ENCODE data around the gene PBRM1. TPM values are rescaled to one million over a fixed set of nuclear protein-coding genes. Genes with fewer than 3 reads are reported as not detected.
"Not testable (repeated sequence)": the region's sequence is repeated elsewhere in the genome, so short reads cannot be mapped to it uniquely, and the experiment has no call there.

PBRM1 gene
- total RNA-seq, 4 donors from 2014 or later: 51.6 to 78.7 (median 74.0) TPM

- intact Hi-C loops (cut with DNase I; ENCODE audit: low total_unique reads): loop anchor here (10.0 kb wide), 1 partner anchor 225 kb away; the partner anchor contains the start of genes NISCH and TNNC1
- TF ChIP-seq, protein P1, sequence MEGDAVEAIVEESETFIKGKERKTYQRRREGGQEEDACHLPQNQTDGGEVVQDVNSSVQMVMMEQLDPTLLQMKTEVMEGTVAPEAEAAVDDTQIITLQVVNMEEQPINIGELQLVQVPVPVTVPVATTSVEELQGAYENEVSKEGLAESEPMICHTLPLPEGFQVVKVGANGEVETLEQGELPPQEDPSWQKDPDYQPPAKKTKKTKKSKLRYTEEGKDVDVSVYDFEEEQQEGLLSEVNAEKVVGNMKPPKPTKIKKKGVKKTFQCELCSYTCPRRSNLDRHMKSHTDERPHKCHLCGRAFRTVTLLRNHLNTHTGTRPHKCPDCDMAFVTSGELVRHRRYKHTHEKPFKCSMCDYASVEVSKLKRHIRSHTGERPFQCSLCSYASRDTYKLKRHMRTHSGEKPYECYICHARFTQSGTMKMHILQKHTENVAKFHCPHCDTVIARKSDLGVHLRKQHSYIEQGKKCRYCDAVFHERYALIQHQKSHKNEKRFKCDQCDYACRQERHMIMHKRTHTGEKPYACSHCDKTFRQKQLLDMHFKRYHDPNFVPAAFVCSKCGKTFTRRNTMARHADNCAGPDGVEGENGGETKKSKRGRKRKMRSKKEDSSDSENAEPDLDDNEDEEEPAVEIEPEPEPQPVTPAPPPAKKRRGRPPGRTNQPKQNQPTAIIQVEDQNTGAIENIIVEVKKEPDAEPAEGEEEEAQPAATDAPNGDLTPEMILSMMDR (IDR thresholded peaks at IDR 0.05): no peak
- TF ChIP-seq POLR2A (IDR thresholded peaks at IDR 0.05): no peak
- WGBS, 2 donors: 45 to 49% methylated on average over 1 of the region's 1 CpG
- H3K4me3 ChIP-seq (ENCODE audit: low read depth, poor library complexity, severe bottlenecking): no peak overlapping the region
- no peak for DNase-seq (ENCODE audit: low spot score in 2 of 2)
Measured at GRCh38 chr3:52679811-52680210, 5.9 kb downstream of the PBRM1 start.

DNA sequence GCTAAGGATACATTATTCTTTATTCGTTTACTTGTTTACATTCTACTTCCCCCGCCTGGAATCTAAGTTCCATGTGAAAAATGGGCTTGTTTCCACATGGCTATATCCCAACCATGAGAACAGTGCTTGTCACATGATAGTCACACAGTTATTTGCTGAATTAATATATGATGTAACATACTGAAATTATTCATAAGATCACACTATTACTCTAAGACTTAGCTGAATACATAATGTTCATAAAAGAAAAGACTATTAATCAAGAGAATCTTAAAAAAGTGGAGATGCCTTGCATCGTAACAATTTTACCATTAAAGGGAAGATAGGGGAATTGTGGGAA lies 6.5 kb downstream of the PBRM1 start:
- no peak overlapping the region for H3K4me3 ChIP-seq (ENCODE audit: low read depth, poor library complexity, severe bottlenecking)
- DNase-seq (ENCODE audit: low spot score in 2 of 2): no peak
- intact Hi-C loops (cut with DNase I; ENCODE audit: low total_unique reads): no loop called here
- TF ChIP-seq POLR2A (IDR thresholded peaks at IDR 0.05): no peak
- TF ChIP-seq, protein P1 (IDR thresholded peaks at IDR 0.05): no peak
- 64 to 73% methylated on average over 3 of the region's 3 CpGs for WGBS, 2 donors

- TF ChIP-seq, protein P1 (IDR thresholded peaks at IDR 0.05): no peak
- TF ChIP-seq POLR2A (IDR thresholded peaks at IDR 0.05): no peak
- H3K4me3 ChIP-seq (ENCODE audit: low read depth, poor library complexity, severe bottlenecking): no peak overlapping the region
- DNase-seq (ENCODE audit: low spot score in 2 of 2): no peak
- intact Hi-C loops (cut with DNase I; ENCODE audit: low total_unique reads): no loop called here
- 93 to 94% methylated on average over 6 of the region's 6 CpGs for WGBS, 2 donors
Measured at GRCh38 chr3:52678265-52679198, 7.2 kb downstream of the PBRM1 start.

DNA sequence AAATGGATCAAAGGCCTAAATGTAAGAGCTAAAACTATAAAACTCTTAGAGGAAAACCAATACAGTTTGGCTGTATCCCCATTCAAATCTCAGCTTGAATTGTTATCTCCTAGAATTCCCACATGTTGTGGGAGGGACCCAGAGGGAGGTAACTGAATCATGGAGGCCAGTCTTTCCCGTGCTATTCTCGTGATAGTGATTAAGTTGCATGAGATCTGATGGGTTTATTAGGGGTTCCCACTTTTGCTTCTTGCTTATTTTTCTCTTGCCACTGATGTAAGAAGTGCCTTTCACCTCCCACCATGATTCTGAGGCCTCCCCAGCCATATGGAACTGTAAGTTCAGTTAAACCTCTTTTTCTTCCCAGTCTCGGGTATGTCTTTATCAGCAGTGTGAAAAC lies 9.5 kb downstream of the PBRM1 start:
- intact Hi-C loops (cut with DNase I; ENCODE audit: low total_unique reads); H3K4me3 ChIP-seq (ENCODE audit: low read depth, poor library complexity, severe bottlenecking); DNase-seq (ENCODE audit: low spot score in 2 of 2): not testable (repeated sequence)
- WGBS, 2 donors: 86 to 88% methylated on average over 3 of the region's 3 CpGs

- DNase-seq (ENCODE audit: low spot score in 2 of 2): no peak
- TF ChIP-seq POLR2A (IDR thresholded peaks at IDR 0.05): no peak
- TF ChIP-seq, protein P1 (IDR thresholded peaks at IDR 0.05): no peak
- intact Hi-C loops (cut with DNase I; ENCODE audit: low total_unique reads): no loop called here
- H3K4me3 ChIP-seq (ENCODE audit: low read depth, poor library complexity, severe bottlenecking): no peak overlapping the region
- WGBS, 2 donors: 56 to 65% methylated on average over 1 of the region's 1 CpG
Measured at GRCh38 chr3:52671676-52672075, 14.0 kb downstream of the PBRM1 start.

DNA sequence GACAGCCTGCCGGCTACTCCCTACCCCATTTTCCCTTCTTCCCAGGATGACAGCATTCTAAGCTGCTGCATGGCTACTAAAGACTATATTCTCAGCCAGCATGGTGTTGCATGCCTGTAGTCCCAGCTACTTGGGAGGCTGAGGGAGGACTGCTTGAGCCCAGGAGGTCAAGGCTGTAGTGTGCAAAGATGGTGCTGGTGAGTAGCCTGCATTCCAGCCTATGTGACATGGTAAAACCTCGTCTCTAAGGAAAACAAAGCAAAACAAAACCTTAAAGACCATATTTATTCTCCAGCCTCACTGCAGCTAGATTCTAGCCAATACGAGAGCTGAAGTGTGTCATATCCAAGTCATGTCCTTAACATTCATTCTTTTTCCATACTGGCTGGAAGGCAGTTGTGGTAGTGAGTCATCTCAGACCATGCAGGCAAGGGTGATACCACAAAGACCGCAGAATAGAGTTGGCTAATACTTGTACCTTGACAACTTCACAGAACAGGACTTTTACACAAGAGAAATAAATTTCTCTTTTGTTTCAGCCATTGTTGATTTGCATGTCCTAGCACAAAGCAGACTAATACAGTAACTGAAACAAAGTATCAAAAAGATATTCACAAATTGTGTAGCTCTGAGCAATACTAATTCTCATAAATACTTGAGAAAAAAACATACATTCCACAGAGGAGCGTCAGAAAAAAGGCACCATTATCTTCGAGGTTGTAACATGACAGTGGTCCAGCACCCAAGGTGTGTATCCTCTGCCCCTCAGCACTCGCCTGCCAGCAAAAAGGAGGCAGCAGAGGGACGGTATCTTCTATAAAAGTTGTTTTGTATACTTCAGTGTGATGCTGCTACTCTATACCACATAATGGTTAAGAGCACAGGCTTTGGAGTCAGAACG lies 14.8 kb downstream of the PBRM1 start:
- intact Hi-C loops (cut with DNase I; ENCODE audit: low total_unique reads): no loop called here
- no peak overlapping the region for H3K4me3 ChIP-seq (ENCODE audit: low read depth, poor library complexity, severe bottlenecking)
- peak in 1 of 2 donors; percentile 27 for DNase-seq (ENCODE audit: low spot score in 2 of 2)
- no peak for TF ChIP-seq POLR2A (IDR thresholded peaks at IDR 0.05)
- TF ChIP-seq, protein P1 (IDR thresholded peaks at IDR 0.05): no peak
- WGBS, 2 donors: 57 to 59% methylated on average over 9 of the region's 9 CpGs
